WTC11 (cell line): Measurements from ENCODE around the gene CEP85L. TPM values are rescaled to one million over a fixed set of nuclear protein-coding genes. Genes with fewer than 3 reads are reported as not detected.

Experiments used
- ATAC-seq: fragments of 200-7000 bp; cut with Tn5 transposase; 2 replicates; pipeline ENCODE4 v1.10.0; 2021; ENCODE audit warnings: mild to moderate bottlenecking, moderate library complexity
- CTCF ChIA-PET: fragments of 300-600 bp; sonication (Branson Sonifier 250); formaldehyde crosslinking; loops from one replicate; lab custom pipeline; 2021; ENCODE audit warnings: antibody characterized with exemption; lab: Charles Lee
- POLR2A ChIA-PET: fragments of 350-600 bp; sonication (Branson Sonifier 250); formaldehyde crosslinking; loops from one replicate; lab custom pipeline; 2021; ENCODE audit warnings: antibody characterized with exemption; lab: Charles Lee
- DNase-seq: peaks from one replicate; pipeline ENCODE4 v3.0.0; 2021; ENCODE audit warnings: low spot score
- H3K27ac Mint-ChIP-seq: 2 replicates; pipeline ENCODE4 v1.8.0; 2021; ENCODE audit warnings: mixed read lengths
- H3K27me3 Mint-ChIP-seq: 2 replicates; pipeline ENCODE4 v1.8.0; 2021; ENCODE audit warnings: low read depth, mild to moderate bottlenecking, moderate library complexity, mixed read lengths
- H3K36me3 Mint-ChIP-seq: 2 replicates; pipeline ENCODE4 v1.8.0; 2021; ENCODE audit warnings: mixed read lengths
- H3K4me1 Mint-ChIP-seq: 2 replicates; pipeline ENCODE4 v1.8.0; 2022; ENCODE audit warnings: mixed read lengths
- H3K4me3 Mint-ChIP-seq: 2 replicates; pipeline ENCODE4 v1.8.0; 2021; ENCODE audit warnings: mild to moderate bottlenecking, moderate library complexity, mixed read lengths
- H3K9me3 Mint-ChIP-seq: 2 replicates; pipeline ENCODE4 v1.8.0; 2021; ENCODE audit warnings: mixed read lengths
- ELF4 ChIP-seq: sonication (generic); formaldehyde crosslinking; IDR thresholded peaks from 2 replicates; pipeline ENCODE4 v1.8.1; 2022; ENCODE audit warnings: low read depth, mild to moderate bottlenecking, moderate library complexity, missing genetic modification reagents
- EMX1 ChIP-seq: fragments of 250-450 bp; sonication (Bioruptor Pico); IDR thresholded peaks from 2 replicates; pipeline ENCODE4 v1.8.0; 2021; ENCODE audit warnings: mild to moderate bottlenecking
- FOXK1 ChIP-seq: sonication (generic); formaldehyde crosslinking; IDR thresholded peaks from 2 replicates; pipeline ENCODE4 v1.8.0; 2022; ENCODE audit warnings: mild to moderate bottlenecking, moderate library complexity, missing genetic modification reagents
- JUN ChIP-seq: sonication (generic); formaldehyde crosslinking; IDR thresholded peaks from 2 replicates; pipeline ENCODE4 v1.8.0; 2023; ENCODE audit warnings: mild to moderate bottlenecking, missing genetic modification reagents
- TEAD4 ChIP-seq: sonication (generic); formaldehyde crosslinking; IDR thresholded peaks from 2 replicates; pipeline ENCODE4 v1.8.0; 2022; ENCODE audit warnings: mild to moderate bottlenecking, missing genetic modification reagents
- ZNF219 ChIP-seq: sonication (generic); formaldehyde crosslinking; IDR thresholded peaks from 2 replicates; pipeline ENCODE4 v1.8.0; 2023; ENCODE audit warnings: missing genetic modification reagents, mild to moderate bottlenecking, borderline replicate concordance
- ZNF416 ChIP-seq: fragments of 250-450 bp; sonication (Bioruptor Pico); IDR thresholded peaks from 2 replicates; pipeline ENCODE4 v1.9.0; 2021; ENCODE audit warnings: mild to moderate bottlenecking, inconsistent platforms
- total RNA-seq: library from RNA; stranded (reverse); gene quantifications from 3 replicates; pipeline ENCODE4 v1.2.3, GENCODE V29; 2021
- TF ChIP-seq, protein P1 (sequence below): fragments of 250-450 bp; sonication (Bioruptor Pico); IDR thresholded peaks from 2 replicates; pipeline ENCODE4 v1.9.0; 2021; ENCODE audit warnings: mild to moderate bottlenecking
- TF ChIP-seq, protein P2 (sequence below): sonication (generic); formaldehyde crosslinking; IDR thresholded peaks from 2 replicates; pipeline ENCODE4 v1.8.1; 2022; ENCODE audit warnings: low read depth, missing genetic modification reagents, borderline replicate concordance
- TF ChIP-seq, protein P3 (sequence below): sonication (generic); formaldehyde crosslinking; IDR thresholded peaks from 2 replicates; pipeline ENCODE4 v1.8.1; 2022; ENCODE audit warnings: mild to moderate bottlenecking, moderate library complexity, missing genetic modification reagents
- TF ChIP-seq, protein P4 (sequence below): sonication (generic); formaldehyde crosslinking; conservative IDR thresholded peaks from 2 replicates; pipeline ENCODE4 v1.8.1; 2022; ENCODE audit warnings: mild to moderate bottlenecking, missing genetic modification reagents
- TF ChIP-seq, protein P5 (sequence below): sonication (generic); formaldehyde crosslinking; IDR thresholded peaks from 2 replicates; pipeline ENCODE4 v1.8.0; 2023; ENCODE audit warnings: mild to moderate bottlenecking, missing genetic modification reagents
- TF ChIP-seq, protein P6 (sequence below): sonication (generic); formaldehyde crosslinking; IDR thresholded peaks from 2 replicates; pipeline ENCODE4 v1.8.1; 2023; ENCODE audit warnings: mild to moderate bottlenecking, missing genetic modification reagents, moderate library complexity
- TF ChIP-seq, protein P7 (sequence below): fragments of 250-450 bp; sonication (Bioruptor Pico); IDR thresholded peaks from 2 replicates; pipeline ENCODE4 v1.9.0; 2021; ENCODE audit warnings: moderate library complexity, mild to moderate bottlenecking, inconsistent platforms, borderline replicate concordance
- TF ChIP-seq, protein P8 (sequence below): sonication (generic); formaldehyde crosslinking; IDR thresholded peaks from 2 replicates; pipeline ENCODE4 v1.8.0; 2023; ENCODE audit warnings: missing genetic modification reagents, mild to moderate bottlenecking, borderline replicate concordance

The CEP85L gene
- total RNA-seq, 1 experiment from 2014 or later: 32.5 TPM

DNA sequence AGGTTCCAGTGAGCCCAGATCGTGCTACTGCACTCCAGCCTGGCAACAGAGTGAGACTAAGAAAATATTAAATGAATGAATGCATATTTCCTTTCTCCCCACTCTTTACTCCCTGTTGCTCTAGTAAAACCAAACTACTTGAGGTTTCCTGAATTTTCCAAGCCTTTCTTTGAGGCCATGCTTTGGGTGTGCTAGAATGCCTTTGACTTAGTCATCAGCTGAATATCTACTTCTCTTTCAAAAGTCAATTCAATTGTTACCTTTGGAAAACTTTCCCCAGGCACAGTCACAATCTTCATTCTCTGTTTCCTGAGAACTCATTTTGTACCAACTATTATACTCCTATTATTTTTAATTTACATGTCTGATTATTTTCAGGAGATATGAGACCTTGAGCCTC is 27.5 kb upstream of the CEP85L start (continued):
- TF ChIP-seq, protein P1, sequence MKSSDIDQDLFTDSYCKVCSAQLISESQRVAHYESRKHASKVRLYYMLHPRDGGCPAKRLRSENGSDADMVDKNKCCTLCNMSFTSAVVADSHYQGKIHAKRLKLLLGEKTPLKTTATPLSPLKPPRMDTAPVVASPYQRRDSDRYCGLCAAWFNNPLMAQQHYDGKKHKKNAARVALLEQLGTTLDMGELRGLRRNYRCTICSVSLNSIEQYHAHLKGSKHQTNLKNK (CRISPR knock-in tag): no peak
- TF ChIP-seq, protein P2, sequence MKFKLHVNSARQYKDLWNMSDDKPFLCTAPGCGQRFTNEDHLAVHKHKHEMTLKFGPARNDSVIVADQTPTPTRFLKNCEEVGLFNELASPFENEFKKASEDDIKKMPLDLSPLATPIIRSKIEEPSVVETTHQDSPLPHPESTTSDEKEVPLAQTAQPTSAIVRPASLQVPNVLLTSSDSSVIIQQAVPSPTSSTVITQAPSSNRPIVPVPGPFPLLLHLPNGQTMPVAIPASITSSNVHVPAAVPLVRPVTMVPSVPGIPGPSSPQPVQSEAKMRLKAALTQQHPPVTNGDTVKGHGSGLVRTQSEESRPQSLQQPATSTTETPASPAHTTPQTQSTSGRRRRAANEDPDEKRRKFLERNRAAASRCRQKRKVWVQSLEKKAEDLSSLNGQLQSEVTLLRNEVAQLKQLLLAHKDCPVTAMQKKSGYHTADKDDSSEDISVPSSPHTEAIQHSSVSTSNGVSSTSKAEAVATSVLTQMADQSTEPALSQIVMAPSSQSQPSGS: no peak
- no peak for TF ChIP-seq TEAD4
- no peak for TF ChIP-seq EMX1 (CRISPR knock-in tag)
- TF ChIP-seq, all 79 proteins: peak for 0

DNA sequence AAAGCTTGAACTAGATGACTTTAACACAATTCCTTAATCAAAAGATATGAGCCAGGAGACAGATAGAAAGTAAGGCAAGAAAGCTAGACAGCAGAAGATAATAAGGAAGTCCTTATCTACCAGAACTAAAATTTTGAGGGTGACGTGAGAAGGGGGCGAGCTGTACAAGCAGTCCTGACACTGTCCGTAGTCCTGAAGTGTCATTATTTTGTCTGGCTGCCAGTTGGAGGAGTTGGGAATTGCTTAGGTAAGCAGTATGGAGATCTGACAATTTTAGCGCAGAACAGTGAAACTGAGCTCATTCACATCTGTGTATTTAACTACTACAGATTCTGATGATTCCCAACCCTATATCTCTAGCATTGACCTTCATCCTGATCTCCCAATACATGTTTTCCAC is 25.8 kb upstream of the CEP85L start:
- TF ChIP-seq, protein P3, sequence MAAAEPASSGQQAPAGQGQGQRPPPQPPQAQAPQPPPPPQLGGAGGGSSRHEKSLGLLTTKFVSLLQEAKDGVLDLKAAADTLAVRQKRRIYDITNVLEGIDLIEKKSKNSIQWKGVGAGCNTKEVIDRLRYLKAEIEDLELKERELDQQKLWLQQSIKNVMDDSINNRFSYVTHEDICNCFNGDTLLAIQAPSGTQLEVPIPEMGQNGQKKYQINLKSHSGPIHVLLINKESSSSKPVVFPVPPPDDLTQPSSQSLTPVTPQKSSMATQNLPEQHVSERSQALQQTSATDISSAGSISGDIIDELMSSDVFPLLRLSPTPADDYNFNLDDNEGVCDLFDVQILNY (CRISPR knock-in tag): no peak
- TF ChIP-seq, protein P4, sequence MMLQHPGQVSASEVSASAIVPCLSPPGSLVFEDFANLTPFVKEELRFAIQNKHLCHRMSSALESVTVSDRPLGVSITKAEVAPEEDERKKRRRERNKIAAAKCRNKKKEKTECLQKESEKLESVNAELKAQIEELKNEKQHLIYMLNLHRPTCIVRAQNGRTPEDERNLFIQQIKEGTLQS: no peak
- no peak for TF ChIP-seq JUN
- TF ChIP-seq ZNF219: no peak
- TF ChIP-seq, protein P5, sequence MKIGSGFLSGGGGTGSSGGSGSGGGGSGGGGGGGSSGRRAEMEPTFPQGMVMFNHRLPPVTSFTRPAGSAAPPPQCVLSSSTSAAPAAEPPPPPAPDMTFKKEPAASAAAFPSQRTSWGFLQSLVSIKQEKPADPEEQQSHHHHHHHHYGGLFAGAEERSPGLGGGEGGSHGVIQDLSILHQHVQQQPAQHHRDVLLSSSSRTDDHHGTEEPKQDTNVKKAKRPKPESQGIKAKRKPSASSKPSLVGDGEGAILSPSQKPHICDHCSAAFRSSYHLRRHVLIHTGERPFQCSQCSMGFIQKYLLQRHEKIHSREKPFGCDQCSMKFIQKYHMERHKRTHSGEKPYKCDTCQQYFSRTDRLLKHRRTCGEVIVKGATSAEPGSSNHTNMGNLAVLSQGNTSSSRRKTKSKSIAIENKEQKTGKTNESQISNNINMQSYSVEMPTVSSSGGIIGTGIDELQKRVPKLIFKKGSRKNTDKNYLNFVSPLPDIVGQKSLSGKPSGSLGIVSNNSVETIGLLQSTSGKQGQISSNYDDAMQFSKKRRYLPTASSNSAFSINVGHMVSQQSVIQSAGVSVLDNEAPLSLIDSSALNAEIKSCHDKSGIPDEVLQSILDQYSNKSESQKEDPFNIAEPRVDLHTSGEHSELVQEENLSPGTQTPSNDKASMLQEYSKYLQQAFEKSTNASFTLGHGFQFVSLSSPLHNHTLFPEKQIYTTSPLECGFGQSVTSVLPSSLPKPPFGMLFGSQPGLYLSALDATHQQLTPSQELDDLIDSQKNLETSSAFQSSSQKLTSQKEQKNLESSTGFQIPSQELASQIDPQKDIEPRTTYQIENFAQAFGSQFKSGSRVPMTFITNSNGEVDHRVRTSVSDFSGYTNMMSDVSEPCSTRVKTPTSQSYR (CRISPR knock-in tag): no peak
- TF ChIP-seq, protein P6, sequence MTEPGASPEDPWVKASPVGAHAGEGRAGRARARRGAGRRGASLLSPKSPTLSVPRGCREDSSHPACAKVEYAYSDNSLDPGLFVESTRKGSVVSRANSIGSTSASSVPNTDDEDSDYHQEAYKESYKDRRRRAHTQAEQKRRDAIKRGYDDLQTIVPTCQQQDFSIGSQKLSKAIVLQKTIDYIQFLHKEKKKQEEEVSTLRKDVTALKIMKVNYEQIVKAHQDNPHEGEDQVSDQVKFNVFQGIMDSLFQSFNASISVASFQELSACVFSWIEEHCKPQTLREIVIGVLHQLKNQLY (CRISPR knock-in tag): no peak
- TF ChIP-seq FOXK1: no peak
- TF ChIP-seq ZNF416 (CRISPR knock-in tag): no peak
- TF ChIP-seq ELF4 (CRISPR knock-in tag): no peak
- TF ChIP-seq, protein P7, sequence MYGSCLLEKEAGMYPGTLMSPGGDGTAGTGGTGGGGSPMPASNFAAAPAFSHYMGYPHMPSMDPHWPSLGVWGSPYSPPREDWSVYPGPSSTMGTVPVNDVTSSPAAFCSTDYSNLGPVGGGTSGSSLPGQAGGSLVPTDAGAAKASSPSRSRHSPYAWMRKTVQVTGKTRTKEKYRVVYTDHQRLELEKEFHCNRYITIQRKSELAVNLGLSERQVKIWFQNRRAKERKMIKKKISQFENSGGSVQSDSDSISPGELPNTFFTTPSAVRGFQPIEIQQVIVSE (CRISPR knock-in tag): no peak
- TF ChIP-seq, protein P8, sequence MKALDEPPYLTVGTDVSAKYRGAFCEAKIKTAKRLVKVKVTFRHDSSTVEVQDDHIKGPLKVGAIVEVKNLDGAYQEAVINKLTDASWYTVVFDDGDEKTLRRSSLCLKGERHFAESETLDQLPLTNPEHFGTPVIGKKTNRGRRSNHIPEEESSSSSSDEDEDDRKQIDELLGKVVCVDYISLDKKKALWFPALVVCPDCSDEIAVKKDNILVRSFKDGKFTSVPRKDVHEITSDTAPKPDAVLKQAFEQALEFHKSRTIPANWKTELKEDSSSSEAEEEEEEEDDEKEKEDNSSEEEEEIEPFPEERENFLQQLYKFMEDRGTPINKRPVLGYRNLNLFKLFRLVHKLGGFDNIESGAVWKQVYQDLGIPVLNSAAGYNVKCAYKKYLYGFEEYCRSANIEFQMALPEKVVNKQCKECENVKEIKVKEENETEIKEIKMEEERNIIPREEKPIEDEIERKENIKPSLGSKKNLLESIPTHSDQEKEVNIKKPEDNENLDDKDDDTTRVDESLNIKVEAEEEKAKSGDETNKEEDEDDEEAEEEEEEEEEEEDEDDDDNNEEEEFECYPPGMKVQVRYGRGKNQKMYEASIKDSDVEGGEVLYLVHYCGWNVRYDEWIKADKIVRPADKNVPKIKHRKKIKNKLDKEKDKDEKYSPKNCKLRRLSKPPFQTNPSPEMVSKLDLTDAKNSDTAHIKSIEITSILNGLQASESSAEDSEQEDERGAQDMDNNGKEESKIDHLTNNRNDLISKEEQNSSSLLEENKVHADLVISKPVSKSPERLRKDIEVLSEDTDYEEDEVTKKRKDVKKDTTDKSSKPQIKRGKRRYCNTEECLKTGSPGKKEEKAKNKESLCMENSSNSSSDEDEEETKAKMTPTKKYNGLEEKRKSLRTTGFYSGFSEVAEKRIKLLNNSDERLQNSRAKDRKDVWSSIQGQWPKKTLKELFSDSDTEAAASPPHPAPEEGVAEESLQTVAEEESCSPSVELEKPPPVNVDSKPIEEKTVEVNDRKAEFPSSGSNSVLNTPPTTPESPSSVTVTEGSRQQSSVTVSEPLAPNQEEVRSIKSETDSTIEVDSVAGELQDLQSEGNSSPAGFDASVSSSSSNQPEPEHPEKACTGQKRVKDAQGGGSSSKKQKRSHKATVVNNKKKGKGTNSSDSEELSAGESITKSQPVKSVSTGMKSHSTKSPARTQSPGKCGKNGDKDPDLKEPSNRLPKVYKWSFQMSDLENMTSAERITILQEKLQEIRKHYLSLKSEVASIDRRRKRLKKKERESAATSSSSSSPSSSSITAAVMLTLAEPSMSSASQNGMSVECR: no peak
- ChIA-PET CTCF (no interaction called here), POLR2A (no interaction called here)
- peaks cover 2% of the 10 kb centered on the region; the same call in 1 of the 2 replicates for H3K4me1 Mint-ChIP-seq
- H3K27ac Mint-ChIP-seq: no peak overlapping the region
- no peak overlapping the region for H3K4me3 Mint-ChIP-seq
- no peak for DNase-seq
- H3K27me3 Mint-ChIP-seq: no peaks in the 10 kb centered on the region
- H3K36me3 Mint-ChIP-seq: no peaks in the 10 kb centered on the region
- ATAC-seq: no peak
- no peaks in the 10 kb centered on the region for H3K9me3 Mint-ChIP-seq
